ENCODE measurements around the gene CDH6.

CDH6 gene

DNA sequence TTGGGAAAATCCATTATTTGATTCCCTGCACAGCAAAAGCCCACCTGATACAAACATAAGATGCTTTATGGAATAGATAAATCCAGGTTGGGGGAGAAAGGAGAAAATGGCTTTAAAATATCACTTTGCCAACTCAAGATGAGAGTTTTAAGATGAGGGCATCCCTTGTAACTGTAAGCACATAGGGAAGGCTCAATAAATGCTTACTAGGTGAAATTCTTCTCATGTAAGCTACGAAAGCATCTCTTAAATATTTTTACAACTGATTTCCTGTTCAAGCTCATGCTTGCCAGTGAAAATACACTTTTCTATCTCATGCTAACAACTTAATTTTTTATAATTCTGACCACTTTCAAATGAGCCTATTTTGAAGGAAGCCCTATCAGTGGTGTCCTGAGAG is 11.5 kb downstream of the CDH6 start:
- DNase-seq = no peak

DNA sequence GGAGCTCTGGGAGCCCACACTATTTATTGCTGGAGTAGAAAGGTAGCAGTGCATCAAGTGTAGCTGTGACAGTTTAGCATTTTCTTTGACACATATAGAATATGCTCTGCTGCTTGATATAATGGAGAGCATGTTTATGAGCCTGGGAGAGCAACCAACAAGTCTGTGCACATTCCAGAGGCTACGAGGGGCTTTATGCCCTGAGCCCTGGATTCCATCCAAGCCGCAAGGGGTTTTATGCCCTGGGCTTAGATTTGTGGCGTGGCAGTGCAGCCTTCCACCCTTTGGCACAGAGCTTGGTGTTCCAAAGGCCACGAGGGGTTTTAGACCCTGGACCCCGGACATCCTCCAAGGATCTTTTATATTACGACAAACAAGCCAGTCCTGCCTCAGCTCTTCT is 14.6 kb downstream of the CDH6 start:
- no peak for DNase-seq

DNA sequence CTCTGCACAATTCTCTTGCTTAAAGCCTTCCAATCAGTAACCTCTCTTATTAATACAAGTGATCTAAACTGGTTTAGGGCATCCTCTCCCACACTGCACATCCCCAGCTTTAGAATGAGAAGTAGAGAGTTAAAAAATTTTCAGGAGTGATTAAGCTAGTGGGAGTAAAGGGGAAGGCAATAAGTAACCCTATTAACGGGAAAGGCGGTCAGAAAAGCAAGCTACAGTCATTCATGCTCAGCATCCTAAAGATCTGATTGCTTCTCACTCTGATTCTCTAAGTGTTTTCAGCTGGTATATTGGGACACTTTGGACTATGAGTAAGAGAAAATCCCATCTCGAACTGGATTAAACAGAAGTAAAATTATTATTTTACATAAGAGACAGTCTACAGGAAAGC is 15.8 kb downstream of the CDH6 start:
- DNase-seq = no peak

DNA sequence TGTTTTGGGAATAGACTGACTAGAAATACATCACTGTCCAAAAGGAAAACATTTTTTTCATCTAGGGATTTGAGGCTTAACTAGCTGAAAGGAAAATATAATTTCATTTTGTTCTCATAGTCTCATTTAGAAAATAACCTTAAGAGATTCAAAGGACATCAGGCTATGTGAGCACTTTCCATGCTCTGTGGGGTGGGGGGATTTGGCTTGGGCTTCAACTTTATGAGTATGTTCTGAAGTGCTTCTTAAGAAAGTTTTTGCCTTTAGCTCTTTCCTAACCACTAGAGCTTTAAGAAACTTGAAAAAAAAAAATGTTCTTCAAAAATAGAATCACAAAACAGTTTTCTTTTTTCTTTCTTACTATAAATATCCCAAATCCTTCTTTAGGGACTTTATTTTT is 17.6 kb downstream of the CDH6 start:
- DNase-seq = no peak

DNA sequence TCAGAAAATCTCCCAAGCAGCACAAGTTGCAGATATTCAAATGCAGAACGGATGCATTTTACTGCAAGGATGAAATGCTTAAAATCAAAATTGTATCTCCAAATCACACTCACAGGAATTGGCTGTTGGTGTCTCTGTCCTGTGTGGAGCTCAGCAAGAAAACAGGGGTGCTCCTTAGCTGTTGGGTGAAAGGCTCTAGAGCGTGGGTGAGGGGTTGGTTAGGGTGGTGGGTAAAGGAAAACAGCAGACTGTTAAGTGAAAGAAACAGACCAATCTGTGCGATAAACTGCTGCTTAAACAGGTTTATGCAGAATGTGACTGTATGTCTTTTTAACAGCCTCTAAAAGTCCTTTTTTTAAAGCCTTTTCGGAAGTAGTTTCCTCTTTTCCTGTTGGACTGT is 19.8 kb downstream of the CDH6 start:
- no peak for DNase-seq

DNA sequence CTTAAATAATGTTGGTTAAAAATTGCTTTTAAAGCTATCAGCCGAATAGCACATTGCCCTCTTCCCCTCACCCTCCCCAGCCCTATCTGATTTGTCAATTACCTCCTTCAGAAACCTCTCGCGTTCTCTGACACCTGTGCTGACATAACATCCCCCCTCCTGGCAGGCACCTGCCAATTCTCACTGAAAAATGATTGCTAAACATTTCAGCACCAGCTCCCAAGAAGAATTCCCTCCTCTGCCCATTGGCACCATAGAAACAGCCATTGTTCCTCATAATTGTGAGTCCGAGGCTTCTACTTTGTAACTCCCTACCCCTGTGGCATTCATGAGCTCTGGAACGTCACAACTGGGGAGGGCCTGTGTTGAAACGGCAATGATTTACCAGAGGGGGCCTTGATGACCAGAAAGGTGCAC is 20.2 kb downstream of the CDH6 start:
- DNase-seq = no peak

DNA sequence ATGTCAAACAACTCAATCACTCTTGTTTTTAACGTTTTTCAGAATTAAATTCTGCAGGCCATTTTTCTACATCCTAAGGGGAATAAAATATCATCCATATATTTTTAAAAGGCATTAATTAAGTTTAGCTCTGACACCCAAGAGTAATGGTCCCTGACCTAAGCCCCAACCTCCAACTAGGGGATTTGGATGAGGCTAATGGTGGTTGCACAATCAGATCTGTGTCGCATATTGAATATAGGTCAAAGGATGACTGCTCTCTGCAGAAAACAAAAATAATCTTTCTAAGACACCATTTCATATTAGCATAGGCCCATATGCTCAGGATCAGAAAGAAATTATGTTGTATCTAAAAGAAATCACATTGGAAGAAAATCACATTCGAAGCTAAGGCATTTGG is 20.7 kb downstream of the CDH6 start:
- DNase-seq = no peak

DNA sequence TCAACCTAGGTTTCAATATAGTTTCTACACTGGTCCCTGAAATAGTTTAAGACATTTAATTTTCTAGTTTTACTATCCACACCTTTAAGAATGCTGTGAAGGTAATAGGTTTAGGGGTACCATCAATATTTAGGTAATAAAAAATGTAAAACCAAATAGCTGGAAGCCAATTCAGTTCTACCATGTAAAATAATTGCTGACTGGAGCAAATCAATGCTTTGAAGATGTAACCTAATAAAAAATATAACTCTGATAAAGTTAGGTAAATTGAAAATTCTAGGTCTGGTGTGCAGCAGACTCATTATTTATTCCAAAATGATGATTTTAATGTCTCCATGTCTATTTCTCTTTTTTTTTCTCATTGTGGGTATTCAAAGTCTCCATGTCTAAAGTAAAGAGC is 21.8 kb downstream of the CDH6 start:
- DNase-seq = no peak

DNA sequence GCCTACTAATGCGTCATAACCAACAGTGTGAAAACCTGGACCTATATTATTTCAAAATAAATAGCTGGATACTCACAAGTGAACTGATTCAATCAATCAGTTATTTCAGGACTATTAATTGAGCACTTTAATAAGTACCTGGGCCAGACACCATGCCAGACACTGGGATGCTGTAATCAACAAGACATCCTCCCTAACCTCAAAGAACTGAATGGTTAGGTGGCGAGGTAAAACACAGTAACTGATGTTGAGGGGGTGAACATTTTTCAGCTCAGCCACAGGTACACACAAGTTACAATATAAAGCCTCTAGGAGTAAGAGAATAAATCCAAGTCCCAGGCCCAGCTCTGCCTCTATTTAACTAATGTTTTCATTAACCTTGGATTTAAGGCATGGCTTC is 24.0 kb downstream of the CDH6 start:
- no peak for DNase-seq

DNA sequence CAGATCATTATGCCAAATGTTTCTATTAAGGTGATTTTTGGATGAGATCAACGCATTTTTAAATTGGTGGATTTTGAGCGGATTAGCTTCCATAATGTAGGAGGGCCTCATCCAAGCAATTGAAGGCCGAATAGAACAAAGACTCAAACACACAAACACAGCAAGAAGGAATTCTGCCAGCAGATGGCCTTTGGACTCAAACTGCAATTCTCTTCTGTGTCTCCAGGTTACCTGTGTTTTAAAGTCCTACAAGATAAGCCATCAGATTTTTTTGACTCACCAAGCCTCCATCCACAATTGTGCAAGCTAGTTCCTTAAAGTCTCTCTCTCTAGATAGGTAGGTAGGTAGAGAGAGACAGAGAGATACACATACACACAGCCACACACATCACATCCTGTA is 25.5 kb downstream of the CDH6 start:
- no peak for DNase-seq

DNA sequence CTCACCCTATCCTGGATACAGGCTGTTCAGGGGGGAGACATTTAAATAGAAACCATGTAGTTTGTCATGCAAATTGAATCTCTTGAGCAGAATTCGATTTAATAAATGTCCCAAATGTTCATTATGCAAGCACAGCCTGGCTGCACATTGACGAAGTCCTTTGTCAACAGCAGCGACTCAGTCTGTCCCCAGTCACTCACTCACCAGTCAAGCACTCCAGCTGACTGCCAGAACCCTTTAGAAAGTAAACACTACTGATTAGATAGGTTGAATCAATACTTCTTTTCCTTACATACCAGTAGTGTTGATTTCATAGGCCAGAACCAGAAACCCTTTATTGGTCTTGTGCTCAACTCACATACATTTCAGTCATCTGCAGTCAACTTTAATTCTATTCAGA is 27.5 kb downstream of the CDH6 start:
- DNase-seq = no peak

DNA sequence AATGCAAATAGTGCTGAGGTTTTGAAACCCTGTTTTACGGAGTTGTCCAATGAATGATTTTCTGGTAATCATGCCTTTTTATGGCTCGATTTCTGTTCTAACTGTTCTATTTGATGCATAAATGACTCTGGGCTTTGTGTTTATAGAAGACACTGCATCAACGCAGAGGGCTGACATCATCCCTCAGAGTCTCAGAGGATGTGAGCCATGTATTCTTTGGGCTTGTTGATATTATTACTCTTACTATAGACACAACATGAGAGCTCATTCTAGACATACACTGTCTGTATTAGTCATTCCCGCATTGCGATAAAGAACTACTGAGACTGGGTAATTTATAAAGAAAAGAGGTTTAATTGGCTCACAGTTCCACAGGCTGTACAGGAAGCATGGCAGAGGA is 31.6 kb downstream of the CDH6 start:
- DNase-seq = no peak

DNA sequence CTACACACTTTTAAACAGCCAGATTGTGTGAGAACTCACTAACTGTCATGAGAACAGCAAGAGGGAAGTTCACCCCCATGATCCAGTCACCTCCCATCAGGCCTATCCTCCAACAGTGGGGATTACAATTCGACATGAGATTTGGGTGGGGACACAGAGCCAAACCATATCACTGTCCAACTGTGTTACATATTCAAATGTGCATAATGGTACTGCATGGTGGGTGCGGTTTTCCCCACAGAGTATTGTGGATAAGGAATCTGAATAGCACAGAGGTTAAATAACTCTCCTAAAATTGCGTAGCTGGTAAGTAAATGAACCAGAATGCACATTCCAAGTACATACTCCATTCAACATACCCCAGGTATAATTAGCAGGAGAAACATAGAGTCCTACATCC is 32.1 kb downstream of the CDH6 start:
- DNase-seq = no peak

DNA sequence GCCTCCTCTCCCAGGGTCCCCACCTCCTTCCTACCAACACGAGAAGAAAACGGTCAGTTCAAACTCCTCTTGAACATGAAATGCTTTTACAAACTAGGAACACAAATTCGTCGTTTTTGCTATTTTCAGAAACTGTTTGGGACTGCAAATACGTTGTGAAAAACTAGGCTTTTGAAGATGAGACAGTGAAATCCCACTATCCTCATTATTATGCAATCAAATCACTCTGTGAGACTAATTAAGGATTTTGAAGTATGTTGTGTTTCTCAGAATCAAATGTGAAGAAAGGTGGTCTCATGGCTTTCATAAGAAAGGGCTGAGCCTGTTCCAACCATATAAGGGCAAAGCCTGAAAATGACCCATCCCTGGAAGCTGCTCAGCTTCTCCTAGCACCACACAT is 33.2 kb downstream of the CDH6 start:
- no peak for DNase-seq

DNA sequence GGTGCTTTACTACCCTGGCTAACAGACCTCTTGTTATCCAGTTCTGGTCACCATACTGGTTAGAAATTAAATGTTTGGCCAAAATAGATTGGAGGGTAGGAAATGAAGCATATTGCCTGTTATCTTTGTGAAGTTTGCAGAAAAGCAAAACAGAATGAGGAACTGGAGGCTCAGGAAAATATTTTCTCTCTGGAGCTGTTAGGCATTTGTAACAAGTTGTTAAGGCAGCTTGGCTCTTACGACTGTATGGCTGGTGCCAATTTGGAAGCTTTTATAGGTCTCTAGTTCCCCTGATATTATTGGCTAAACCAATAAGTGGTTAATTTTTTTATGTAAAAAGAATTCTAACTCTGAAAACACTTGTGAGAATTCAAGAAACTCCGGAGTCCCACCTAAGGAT is 35.8 kb downstream of the CDH6 start:
- DNase-seq = no peak

DNA sequence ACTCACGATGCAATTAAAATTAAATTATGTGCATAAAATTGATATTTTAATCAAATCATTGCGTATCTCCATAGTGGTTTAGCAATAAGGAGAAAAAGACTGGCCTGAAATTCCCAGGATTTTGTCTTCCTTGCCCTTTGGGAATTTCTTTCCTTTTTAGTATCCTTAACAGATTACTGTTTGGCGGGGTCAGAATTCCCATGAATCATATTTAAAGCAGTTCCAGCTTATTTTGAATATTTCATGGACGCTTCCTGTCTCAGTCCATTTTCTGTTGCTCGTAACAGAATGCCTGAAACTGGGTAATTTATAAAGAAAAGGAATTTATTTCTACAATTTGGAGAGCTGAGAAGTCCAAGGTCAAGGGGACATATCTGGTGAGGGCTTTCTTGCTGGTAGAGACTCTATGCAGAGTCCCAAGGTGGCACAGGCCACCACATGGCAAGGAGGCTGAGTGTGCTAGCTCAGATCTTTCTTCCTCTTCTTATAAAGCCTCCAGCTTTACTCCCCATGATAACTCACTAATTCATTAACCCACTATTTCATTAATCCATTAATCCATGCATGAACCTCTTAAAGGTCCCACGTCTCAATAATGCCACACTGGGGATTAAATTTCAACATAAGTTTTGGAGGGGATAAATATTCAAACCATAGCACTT is 37.8 kb downstream of the CDH6 start:
- no peak for DNase-seq

DNA sequence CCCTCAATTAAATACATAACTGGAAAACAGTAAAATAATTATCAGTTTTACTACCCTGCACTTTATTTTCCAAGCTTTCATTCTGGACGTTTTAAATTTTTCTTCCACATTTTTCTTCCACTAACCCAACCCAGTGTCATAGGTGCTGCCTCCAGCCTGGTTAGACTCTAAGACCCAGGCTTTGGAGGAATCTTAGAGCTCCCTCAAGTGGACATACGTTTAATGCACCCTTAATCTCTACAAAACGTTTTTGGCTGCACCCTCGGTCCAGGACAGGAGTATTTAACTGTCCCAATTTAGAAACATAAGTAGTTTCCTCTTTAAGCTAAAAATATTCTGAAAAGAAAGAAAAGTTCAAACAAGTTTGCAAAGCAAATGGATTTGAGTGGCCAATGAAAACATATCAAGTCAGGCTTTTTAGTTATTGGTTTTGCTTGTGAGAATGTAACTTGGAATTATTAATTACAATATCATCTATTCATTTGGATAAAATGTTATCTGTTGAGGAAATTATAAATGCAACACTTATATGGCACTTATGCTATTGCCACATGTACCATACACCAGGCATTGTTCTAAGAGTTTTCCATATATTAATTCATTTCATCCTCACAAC is 38.9 kb downstream of the CDH6 start:
- DNase-seq = peak; percentile 37

DNA sequence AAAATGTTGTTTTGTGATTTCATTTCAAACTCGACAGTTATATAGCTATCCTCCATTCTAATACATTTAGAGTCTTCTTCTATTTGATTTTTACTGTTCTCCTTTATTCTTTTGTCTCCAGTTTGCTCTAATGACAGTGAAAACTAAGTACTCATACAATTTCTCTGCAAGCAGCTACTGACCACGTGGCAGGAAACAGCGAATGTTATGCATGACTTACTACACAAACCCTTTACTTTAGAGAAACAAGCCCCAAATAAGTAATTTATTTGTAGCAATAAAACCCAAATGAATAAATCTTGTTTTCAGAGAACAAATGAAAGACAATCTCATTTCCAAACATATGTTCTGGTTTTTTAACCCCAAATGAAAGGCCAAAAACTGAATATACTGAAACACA is 41.9 kb downstream of the CDH6 start:
- DNase-seq = no peak

DNA sequence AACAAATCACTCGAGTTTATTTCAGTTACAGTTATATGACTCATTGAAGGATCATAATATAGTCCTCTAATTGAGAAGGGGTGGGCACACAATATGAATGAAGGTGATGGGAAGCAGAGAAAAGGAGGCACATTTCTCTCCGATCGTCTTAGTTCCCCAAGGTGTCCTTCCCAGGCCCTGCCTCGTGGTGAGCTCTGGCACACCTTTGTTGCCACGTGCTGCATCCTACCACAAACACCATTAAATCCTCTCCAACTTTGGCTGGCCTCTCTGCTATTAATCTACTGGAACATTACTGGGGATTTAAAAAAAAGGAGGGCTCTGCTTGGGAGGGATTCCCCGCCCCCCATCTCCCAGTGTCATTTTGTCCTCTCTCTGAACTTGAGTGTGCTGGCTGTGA is 42.9 kb downstream of the CDH6 start:
- DNase-seq = no peak

DNA sequence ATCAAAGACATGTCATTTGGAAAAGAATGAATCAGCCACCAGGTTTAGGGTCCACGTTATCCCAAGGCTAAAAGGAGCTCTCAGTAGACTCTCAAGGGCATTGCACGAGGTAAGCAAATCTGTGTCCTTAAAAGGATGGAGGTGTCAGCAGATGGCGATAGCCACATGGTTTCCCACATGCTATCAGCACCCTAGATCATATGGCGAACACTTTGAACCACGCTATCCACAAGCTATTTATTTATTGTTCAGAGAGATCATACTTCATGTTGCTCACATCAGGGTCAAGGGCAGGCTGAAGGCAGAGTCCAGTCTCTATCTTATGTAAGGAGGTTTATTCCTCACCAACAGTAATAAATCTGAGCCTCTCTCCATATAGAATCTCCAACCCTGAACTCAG is 43.7 kb downstream of the CDH6 start:
- no peak for DNase-seq

DNA sequence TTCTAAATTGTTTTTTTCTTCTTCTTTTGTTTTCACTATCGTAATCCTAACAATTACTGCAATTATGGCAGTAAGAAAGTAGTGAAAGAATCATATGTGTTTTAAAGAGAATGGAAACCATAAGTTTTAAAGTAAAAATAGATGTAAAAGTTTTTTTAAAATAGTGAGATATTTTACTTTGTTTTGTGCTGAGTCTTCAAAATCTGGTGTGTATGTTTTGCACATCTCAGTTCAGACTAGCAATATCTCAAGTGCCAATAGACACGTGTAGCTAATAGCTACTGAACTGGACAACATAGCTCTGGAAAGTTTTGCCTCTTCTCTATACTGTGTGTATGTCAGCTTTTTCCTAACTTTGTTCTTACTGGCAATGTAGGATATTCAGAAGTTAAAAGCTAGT is 45.0 kb downstream of the CDH6 start:
- no peak for DNase-seq

DNA sequence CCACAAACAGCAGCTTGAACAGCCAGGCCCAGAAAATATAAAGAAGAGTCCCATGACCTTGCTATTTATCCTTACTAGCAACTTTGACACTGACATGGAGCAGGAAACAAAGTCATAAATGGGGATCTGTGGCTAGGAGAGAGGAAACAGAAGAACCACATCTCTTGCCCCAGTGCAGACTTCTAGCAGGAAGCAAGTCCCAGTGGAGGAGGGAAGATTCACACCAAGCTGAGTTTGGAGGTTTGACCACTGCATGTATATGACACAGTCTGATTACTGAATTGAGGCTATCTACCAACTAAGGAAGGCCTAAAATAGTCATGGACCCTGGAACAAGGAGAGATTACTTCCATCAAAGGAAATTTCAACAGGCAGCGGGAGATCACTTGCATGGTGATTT is 51.4 kb downstream of the CDH6 start:
- DNase-seq = no peak

DNA sequence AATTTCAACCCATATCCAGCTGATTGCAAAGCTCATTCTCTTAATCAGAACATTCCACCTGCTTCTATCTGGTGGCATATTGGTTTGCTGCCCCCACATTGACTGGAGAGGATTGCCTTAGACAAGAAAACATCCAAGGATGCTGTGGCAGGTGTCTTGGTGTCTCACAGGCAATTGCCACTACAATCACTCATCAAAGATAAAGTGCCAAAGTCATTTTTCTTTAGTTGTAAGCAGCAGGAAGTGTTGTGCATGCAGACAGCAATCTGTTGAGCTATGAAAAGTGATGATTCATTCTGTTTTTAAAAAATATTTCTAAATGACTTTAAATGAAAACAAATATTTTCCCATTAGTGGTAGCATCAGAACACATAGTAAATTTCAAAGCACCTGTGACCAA is 53.9 kb downstream of the CDH6 start:
- DNase-seq = no peak

DNA sequence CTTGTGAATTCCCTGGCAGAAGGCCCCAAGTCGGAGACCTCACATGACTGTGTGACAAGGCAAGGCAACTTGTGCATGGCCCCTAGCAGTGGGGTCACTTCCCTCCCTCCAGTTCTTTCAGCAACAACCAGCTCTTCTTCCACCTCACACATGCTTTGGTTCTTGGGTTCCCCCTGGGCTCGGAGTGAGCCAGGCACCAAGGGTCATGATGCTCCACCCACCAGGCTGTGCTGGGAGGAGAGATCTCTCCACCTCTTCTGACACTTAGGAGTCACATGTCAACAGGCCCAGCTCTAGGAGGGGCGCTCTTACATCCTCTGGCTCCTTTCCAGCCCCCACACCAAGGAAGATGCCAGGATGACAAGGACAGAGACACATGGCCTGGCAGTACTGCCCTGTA is 56.7 kb downstream of the CDH6 start:
- DNase-seq = no peak

DNA sequence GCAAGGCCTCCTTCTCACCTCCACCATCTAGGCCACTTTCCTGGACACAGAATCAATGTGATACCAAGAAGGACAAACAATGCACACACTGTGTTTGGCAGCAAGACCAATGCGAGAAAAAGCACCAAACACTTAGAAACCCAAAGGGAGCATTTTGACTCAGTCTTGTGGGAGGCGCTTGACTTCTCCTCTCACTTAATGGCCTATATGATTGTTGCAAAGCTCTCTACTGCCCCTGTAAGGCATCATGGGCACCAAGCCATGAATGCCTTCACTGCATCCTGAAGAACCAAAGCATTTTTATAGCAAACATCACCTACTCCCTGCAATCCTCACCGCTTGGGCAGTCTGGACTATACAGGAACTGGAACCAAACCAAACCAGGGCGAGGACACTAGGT is 57.5 kb downstream of the CDH6 start:
- no peak for DNase-seq

DNA sequence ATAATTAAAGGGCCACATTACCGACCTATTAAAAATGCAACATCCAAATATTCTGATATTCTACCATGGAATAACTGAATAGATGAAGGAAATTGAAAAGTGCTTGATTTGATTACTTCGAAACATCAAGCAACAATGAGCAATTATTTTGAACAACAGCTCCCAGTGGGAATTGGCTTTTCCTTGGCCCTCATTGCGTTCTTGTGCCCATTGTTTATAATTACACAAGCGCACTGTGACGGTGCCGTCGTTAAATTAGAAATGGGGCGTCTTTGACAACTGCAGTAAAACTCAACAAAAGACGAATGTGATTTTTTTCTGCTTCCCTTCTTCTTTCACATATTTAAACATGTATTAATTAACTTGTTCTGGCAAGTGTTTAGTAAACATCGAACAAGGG is 61.6 kb downstream of the CDH6 start:
- no peak for DNase-seq
